ENCODE data around the gene DCBLD1.

GRCh38 chr6:117487821-117488220 is 5.3 kb downstream of the DCBLD1 start:
- TF ChIP-seq EZH2 (IDR thresholded peaks at IDR 0.05; ENCODE audit: borderline replicate concordance, low read length) (no peak), CTCF (IDR thresholded peaks at IDR 0.05; ENCODE audit: low read length) (no peak)

All from OCI-LY1 (cell line).